ENCODE measurements around the gene CALCOCO1. TPM values are rescaled to one million over a fixed set of nuclear protein-coding genes. Genes with fewer than 3 reads are reported as not detected.

Gene CALCOCO1
- total and polyA plus RNA-seq, 2 of the 8 experiments (the other 6 are each of a cell fraction or from before 2014, with no cell fraction given): 20.3 to 39.3 TPM

DNA sequence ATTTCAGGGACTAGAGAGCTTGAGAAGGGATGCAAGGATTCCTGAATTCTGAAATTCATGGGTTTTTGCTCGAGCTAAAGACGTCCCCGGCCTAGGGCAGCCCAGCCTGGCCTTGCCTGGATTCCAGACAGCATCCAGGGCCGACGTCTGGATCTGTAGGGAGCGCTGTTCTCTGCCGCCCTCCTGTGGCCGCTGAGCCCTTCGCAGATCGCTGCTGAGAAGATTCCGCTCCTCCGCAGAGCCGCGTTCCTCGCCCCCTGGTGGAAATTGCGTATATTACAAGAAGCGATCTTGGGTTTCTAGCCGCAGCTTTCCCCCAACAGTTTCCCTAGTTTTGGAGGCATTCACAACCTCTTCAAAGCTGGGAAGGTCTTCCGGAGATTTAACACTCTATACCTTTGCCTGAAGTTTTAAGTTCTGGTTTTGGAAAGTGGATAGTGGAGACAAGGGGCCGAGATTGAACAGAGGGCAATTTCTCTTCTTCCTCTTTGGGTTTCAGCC is 19.4 kb upstream of the CALCOCO1 start (continued):
- TF ChIP-seq CHD7 (IDR thresholded peaks at IDR 0.05; ENCODE audit: insufficient replicate concordance, low read length) (no peak), ASH2L (IDR thresholded peaks at IDR 0.05; ENCODE audit: low read length) (peak; percentile 25), SRF (IDR thresholded peaks at IDR 0.05; ENCODE audit: low read depth, low read length) (no peak), GABPA (IDR thresholded peaks at IDR 0.05; ENCODE audit: borderline replicate concordance, insufficient read depth, low read length) (0 out of 2 replicates have a peak, but pooled peaks have one; percentile 57), BRCA1 (IDR thresholded peaks at IDR 0.05; ENCODE audit: low read depth, low read length) (no peak), SIX5 (IDR thresholded peaks at IDR 0.05; ENCODE audit: low read depth, low read length) (no peak), BCL11A (IDR thresholded peaks at IDR 0.05; ENCODE audit: low read depth in 2 of 2, low read length in 2 of 2) (no peak), GTF2F1 (IDR thresholded peaks at IDR 0.05; ENCODE audit: borderline replicate concordance, low read depth, low read length) (no peak)
